ENCODE results near the gene ATP6V1E1.

ATP6V1E1 gene

DNA sequence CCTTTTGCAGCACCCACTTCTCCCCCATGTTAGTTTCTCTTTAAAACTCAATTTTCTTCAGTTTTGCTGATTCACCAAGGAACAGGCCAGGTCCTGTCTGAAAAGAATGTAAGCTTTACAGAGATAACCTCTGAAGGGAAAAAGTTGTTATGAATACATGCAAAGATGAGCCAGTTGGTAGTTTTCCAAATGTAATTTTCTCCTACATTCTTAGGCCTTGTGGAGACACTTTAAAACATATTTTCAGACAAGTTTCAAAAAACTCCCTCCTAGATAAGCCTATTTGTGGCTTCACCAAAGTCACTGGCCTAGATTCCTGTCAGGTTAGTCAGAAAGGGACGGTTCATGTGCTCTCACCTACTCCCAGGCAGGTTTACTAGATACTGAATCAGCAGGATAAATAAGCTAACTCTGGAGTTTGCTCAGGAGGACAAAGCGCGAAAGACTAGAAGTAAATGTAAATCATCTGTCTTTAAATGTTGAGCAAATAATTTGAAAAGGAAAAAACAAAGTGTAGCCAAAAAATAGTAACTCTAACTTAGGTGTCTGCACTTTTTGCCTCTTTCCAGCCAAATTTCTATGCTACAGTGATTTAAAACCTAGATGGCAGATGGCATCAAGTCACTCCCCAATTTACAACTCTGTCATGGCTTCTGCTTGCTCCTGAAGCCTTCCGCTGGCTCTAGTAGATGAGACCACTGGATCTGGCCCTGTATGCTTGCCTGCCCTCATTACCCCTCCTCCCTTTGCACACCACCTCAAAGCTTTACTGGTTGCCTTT lies 4.9 kb upstream of the ATP6V1E1 start:
- DNase-seq, result no peak

DNA sequence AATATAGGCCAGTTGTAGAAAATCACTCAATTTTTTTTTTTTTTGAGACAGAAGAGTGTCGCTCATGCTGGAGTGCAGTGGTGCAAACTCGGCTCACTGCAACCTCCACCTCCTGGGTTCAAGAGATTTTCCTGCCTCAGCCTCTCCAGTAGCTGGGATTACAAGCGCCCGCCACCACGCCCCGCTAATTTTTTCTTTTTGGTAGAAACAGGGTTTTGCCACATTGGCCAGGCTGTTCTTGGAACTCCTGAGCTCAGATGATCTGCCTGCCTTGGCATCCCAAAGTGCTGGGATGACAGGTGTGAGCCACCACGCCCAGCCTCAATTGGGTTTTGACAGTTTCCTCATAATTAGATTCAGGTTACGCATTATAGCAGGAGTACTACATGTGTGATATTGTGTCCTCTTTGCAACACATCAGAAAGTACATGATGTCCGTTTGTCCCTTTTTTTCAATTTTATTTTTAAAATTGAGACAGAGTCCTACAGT lies 2.6 kb upstream of the ATP6V1E1 start:
- DNase-seq, result no peak

DNA sequence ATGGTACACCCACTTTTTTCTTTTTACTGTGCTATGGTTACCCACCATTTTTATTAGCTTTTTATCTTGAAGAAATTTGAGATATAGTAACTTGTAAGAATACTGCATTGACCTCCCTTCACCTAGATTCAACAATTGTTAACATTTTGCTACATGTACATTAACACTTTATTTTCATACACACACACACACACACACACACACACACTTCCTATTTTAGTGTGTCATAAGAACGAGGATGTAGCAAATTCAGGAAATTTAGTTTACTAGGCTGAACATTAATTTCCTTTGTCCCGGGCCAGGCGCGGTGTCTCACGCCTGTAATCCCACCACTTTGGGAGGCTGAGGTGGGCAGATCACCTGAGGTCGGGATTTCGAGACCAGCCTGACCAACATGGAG lies 1.1 kb upstream of the ATP6V1E1 start:
- DNase-seq, result no peak

DNA sequence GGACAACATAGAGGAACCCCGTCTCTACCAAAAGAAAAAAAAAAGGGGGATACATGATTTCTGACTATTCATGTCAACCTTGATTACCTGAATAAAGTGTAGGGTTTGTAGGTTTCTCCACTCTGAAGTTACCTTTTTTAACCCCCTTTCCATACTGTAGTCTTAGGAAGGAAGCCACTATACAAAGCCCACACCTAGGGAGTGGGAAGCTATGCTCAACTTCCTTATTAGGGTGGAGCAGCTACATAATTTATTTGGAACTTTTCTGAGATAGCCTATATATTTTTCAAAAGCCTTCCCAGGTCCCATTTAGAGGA lies 582 bp upstream of the ATP6V1E1 start:
- DNase-seq, result no peak

DNA sequence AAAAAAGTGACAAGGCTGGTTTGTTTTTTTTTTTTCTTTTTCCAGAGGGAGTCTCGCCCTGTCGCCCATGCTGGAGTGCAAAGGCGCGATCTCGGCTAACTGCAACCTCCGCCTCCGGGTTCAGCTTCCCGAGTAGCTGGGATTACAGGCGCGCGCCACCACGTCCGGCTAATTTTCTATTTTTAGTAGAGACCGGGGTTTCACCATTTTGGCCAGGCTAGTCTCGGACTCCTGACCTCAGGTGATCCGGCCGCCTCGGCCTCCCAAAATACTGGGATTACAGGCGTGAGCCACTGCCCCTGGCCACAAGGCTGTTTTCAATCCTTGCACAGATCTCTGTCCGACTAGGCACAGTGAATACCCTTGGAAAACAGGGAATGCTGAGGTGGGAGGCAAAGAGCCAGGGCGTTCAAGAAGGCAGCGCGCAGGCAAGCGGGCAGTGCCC lies 566 bp downstream of the ATP6V1E1 start:
- no peak for DNase-seq

DNA sequence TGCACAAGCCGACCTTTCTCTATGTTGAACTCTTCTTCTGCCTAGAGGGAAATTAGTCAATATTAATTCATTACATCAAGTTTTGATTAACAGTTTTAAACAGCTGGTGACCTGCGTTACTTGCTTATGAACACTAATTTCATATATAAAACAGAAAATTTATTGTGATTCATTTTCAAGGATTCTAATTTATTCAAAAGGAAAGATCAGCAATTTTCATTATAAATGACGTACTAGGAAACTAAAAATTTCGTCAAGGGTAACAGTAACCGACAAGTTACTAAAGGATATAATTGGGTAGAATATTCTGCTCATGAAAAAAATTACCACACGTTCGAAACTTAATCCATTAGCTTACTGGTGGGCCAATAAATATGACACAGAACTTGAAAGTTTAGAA lies 15.3 kb downstream of the ATP6V1E1 start:
- no peak for DNase-seq

DNA sequence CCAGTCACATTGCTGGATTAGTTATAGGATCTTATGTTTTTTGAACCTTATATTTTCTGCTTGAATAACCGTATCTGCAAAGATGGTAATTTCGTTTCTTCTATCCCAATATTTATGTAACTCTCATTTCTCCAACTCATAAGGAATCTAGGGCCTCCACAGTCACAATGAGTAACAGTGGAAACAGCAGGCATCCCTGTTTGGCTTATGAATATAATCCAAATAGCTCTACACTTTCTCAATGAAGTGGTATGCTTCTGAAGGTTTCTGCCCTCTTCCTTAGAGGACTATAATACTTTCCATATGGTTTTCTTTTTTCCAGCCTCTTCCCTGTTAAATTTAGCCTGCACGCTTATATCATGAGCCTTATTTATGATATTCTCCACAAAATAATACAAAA lies 16.5 kb downstream of the ATP6V1E1 start:
- DNase-seq, result no peak

DNA sequence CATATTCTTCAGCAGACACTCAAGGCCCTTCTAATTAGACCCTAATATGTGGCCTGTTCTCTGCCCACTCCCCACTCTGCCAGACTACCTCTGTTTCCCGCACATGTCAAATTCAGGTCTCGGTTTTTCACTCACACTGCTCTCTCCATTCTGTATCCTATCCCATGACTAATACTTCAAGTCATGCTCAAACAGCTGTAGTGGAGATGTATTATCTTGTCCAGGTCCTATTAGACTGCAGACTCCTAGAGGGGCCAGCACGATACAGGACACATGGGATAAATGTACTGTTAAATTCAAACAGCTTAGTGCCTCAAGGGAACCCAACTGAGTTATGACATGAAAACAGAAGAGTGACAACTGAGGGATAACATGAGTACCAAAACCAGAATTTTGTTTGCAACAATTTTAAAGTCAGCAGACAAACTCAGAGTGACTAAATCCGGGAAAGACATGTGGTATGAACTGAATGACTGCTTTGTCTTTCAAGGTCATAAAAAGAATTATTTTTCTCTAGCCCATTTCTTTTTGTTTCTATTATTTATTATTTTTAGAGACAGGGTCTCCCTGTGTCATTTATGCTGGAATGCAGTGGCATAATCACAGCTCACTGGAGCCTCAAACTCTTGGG lies 20.5 kb downstream of the ATP6V1E1 start:
- DNase-seq, result no peak

DNA sequence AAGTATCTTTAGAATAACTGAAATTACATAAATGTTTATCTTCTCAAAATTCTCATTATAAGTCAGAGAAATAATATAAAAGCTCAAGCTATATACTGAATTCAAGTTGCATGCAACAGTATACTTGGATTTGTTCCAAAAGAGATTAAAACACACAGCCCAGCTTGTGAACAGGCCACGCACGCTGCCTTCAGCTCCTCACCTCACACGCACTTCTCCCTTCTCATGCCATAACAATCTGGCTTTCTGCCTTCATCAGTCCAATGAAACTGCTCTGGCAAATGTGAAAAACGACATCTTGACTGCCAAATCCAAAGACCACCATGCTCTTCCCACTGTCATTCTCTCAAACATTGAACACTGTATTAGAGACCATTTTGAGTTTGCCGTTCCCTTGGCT lies 22.1 kb downstream of the ATP6V1E1 start:
- no peak for DNase-seq

DNA sequence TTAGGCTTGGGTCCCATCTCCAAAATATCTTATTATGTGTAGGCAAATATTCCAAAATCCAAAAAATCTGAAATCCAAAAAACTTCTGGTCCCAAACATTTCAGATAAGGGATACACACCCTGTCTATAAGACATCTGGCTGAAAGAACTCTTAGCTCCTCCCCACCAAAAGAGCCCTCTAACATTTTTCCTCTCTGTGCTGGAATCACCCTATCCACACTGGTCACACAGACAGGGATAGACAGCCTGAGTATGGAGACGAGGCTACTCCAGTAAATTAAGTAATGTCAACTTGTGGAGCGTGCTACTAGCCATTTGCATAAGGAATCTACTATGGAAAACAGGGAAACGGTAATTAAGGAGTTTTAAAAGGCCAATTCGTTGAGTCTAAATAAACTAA lies 24.9 kb downstream of the ATP6V1E1 start:
- no peak for DNase-seq

DNA sequence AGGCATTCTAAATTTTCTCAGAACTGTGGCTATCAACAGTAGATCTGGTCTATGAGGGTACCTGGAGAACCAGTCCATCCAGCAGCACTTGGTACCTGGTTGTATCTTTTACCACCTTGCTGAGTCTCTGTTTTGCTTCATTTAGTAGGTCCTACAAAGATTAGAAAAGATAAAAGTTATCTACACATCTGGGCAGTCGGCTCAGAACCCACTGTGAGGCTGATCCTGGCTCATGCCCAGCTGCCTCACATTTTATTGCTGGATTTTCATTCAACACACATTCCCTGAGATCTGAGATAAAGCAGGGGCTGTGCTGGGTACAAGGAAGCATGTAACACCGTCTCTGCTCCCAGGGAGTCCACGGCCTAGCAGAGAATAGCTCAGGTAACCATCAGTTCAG lies 27.5 kb downstream of the ATP6V1E1 start:
- no peak for DNase-seq

DNA sequence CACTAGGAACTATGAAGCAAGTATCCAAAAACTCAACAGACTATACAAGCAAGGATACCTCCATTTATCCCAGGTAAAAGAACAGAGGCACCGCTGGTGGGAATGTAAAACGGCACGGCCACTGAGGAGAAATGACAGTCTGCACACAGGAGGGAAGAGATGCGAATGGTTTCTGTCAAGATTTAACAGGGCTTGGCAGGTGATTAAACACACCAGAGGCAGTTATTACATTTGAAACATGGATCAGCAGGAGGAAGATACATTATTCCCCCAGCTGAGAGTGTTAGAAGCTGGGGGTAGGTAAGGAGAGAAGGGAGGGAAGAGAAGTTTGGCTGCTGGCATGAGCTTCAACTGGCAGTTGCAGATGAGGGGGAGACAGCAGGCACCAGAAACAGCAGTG lies 30.2 kb downstream of the ATP6V1E1 start:
- DNase-seq, result no peak

DNA sequence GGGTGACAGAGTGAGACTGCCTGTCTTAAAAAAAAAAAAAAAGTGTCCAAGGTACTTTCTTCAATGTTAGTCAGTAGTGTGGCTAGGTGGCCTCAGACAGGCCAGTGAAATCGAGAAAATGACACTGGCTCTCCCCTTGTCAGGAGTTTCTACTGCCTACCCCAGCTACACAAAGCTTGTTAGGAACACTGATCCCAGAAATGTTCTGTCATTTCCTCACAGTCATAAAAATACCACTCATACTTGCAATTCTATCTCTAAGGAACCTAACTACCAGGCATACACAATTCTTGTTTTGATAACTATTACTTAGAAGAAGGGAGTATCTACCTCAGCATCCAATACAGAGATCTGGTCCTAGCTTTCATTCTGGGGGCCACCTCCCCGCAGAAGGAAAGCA lies 31.3 kb downstream of the ATP6V1E1 start:
- DNase-seq, result no peak

DNA sequence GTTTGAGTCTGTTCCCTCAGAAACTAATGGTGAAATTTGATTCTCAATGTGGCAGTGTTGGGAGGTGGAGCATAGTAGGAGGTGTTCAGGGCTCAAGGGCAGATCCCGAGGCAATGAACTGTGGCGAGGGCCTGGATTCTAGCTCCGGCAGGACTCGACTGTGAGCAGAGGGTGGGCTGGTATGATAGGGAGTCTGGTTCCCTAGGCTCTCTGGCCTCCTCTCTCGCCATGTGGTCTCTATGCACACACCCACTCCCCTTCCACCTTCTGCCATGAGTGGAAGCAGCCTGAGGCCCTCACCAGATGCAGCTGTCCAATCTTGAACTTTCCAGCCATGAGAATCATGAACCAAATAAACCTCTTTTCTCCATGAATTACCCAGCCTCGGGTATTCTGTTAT lies 32.3 kb downstream of the ATP6V1E1 start:
- DNase-seq, result no peak

DNA sequence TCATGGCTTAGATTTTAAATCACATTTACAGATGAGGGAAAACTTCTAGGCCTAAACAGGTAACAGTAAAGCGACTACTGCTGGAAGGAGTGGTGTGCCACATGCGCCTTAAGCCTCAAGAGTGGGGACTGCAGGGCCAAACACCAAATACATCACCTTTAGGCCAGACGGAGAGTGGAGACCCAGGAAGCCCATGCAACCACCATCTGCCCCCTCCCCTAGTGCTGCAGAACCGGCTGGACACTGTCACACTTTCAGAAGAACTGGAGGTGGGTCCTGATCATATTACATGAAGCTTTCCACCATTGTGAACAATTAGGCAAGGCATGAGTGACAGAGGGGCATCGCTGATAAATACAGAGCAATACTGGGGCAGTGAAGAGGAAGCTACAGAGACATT lies 36.3 kb downstream of the ATP6V1E1 start:
- no peak for DNase-seq

DNA sequence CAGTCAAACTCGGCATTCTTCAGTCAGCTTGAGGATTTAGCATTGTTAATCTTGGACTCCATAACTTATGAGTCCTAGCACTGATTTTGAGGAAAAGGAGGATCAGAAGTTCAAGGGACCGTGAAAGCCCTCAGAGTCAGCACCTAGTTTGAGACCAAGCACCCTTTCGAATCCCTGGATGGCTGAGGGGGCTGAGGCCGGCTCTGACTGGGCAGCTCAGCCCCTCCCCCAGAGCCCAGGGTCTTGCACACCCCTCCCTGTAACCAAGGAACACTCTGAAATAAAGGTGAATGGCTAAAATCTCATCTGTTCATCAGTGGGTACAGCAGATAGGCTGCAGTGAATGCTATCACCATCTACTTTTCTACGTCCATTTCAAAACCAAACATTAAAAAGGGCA lies 38.0 kb downstream of the ATP6V1E1 start:
- DNase-seq, result no peak

DNA sequence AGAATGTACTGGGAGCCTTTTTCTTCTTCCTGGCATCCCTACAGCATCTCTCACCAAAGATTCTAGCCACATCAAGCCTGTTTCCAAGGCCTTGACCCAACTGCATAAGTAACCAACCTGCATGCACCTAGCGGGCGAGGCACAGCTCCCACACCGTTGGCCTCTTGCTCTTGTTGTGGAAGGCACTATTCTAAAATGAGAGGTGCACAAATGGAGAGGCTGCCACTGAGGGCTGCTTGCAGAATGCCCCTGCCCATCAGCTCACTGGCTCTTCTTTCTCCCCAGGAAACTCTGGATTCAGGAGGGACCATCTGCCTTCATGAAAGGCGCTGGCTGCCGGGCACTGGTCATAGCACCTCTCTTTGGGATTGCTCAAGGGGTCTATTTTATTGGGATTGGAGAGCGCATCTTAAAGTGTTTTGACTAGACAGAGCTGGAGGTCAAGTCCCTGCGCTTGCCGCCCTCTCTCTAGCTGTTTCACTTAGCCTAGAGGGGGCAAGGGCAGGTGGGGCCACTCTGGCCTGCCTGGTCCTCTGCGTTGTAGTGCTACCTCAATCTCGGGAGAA lies 38.7 kb downstream of the ATP6V1E1 start:
- no peak for DNase-seq

DNA sequence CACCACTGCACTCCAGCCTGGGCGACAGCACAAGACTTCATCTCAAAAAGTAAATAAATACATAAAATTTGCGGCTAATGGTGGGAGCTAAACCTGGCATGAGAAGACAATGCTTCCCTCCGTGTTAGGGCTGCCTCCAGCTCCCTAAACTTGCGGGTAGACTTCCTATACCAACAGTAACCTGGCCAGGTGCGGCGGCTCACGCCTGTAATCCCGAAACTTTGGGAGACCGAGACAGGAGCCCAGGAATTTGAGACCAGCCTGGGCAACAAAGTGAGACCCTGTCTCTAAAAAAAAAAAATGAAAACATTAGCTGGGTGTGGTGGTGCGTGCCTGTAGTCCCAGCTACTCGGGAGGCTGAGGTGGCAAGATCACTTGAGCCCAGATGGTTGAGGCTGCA lies 39.9 kb downstream of the ATP6V1E1 start:
- no peak for DNase-seq

DNA sequence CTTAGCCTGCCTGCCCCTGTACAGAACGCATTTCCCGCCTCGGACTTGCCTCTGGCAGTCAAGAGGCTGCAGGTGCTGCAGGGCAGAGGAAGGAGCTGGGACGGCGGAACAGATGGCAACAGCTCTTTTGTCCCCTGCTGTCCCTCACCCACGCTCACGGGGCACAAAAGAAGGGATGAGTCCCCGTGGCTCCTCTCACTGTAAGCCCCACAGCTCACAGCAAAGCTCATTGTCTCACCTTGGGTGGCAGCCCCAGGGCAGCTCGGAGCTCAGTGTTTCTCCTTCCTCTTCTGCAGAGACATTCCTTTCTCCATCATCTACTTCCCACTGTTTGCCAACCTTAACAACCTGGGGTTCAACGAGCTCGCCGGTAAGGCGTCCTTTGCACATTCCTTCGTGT lies 40.9 kb downstream of the ATP6V1E1 start:
- no peak for DNase-seq

DNA sequence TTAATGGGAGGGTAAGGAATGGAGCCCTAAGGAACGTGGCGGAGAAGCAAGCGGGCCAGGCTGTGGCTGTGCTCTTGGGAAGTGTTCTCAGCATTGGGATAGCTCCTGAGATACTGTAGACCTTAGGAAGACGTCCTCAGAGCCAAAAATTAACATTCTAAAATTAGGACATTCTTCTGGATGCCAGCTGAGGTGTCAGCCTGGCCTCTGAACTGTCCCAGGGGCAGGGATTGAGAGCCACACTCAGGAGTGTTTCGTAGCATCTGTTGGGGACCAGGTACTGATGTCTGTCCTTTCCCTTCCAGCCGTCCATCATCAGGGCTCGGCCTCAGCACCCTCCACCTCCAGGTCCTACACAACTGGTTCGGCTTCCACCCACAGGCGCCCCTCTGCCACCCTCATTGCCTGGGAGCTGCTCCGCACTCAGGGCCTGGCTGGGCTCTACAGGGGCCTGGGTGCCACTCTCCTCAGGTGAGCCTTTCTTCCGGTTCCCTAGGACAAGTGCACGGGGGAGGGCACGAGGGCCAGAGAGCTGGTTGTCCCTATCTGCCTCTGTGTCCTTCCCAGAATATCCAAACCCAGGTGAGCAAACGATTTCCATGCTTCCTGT lies 41.6 kb downstream of the ATP6V1E1 start:
- no peak for DNase-seq

DNA sequence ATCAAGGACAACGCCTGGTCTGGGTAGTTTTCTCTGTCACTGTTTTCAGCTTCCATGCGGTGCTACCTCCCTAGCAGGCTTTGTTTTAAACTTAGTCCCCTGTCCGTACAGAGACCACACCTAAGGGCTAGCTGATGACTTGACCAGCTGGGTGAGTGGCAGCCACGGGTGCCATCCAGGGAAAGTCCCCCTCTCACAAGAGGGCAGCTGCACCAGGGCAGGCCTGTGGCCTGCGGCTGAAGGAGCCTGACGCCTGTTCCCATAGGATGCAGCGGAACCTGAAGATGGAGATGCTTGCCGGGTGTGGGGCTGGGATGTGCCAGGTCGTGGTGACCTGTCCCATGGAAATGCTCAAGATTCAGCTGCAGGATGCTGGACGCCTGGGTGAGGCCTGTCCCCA lies 45.4 kb downstream of the ATP6V1E1 start:
- DNase-seq, result no peak

DNA sequence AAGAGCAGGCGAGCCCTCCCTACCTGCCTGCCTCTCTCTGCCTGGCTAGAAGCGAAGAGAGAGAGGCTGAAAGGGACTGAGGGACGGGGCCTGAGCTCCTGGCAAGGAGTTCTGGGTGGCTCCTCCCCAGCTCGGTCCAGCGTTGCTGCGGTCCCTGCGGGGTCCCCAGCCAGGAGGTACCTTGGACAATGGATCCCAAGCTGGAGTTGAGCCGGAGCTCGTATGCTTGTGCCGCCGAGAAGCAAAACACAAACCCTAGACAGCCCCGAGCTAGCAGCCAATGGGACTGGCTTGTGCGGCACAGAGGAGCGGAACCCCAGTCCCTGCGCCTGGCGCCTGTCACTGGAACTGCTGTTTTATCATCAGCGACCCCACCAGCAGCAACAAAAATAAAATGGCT lies 46.9 kb downstream of the ATP6V1E1 start:
- no peak for DNase-seq

DNA sequence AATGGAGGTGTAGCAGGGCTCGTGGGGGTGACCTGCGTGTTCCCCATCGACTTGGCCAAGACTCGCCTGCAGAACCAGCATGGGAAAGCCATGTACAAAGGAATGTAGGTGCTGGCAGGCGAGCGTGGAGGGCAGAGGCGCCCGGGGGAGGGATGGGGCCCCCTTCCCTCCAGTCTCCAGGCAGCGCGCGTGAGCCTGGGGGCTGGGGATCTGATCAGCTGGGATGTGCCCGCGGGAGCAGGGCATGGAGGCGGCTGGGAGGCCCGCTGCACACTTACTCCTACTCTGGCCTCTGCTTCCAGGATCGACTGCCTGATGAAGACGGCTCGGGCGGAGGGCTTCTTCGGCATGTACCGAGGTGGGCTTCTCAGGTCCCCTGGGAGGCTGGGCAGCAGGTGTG lies 47.5 kb downstream of the ATP6V1E1 start:
- no peak for DNase-seq

DNA sequence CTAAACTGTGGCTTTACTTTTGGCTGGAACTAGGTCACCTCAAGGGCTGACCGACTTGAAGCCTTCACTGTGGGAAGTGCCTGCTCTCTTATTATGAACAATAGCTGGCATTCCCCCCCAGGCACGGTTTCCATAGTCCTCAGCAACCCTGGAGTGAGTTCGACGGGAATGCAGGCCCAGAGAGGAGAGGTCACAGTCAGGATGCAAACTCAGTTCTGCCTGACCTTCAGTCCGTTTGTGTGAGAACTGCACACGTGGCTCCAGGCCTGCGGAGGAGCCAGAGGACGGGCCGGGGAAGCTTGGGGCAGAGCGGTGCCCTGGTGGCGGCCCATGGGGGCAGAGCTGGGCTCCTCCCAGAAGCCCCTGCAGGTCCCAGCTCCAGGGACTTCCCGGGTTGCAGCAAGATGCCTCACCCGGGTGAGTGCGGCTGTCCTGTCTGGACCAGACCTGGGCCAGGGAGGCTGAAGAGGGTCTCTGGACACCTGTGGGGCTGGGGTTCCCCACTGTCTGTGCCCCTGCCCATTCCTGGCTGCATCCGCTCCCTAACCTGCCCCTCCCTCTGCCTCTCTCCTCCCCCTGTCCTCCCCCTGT lies 48.0 kb downstream of the ATP6V1E1 start:
- DNase-seq, result no peak

Data from AML-193 (cell line).